ENCODE data around the gene SLC4A3. TPM values are rescaled to one million over a fixed set of nuclear protein-coding genes. Genes with fewer than 3 reads are reported as not detected.

SLC4A3 gene
- total RNA-seq, 1 donor from 2014 or later: not detected

- peaks cover 5% of the 10 kb centered on the region for H3K4me1 Mint-ChIP-seq
- intact Hi-C loops (cut with micrococcal nuclease): no loop called here
- no peaks in the 10 kb centered on the region for H3K9me3 Mint-ChIP-seq
- ATAC-seq (ENCODE audit: low read depth): no peak
- no peak overlapping the region for H3K4me3 Mint-ChIP-seq
- H3K36me3 Mint-ChIP-seq (ENCODE audit: low read depth): no peaks in the 10 kb centered on the region
- no peak for TF ChIP-seq CTCF (IDR thresholded peaks at IDR 0.05)
- no peak for DNase-seq
- ChIA-PET CTCF (no interaction called here), POLR2A (no interaction called here)
- no peak overlapping the region for H3K27ac Mint-ChIP-seq
- H3K27me3 Mint-ChIP-seq: peaks cover 18% of the 10 kb centered on the region
Observed at GRCh38 chr2:219636941-219637841, 9.8 kb downstream of the SLC4A3 start.

- no peak for DNase-seq
- peaks cover 11% of the 10 kb centered on the region for H3K4me1 Mint-ChIP-seq
- H3K27me3 Mint-ChIP-seq: peaks cover 18% of the 10 kb centered on the region
- no peaks in the 10 kb centered on the region for H3K36me3 Mint-ChIP-seq (ENCODE audit: low read depth)
- H3K4me3 Mint-ChIP-seq: no peak overlapping the region
- no peaks in the 10 kb centered on the region for H3K9me3 Mint-ChIP-seq
- intact Hi-C loops (cut with micrococcal nuclease): no loop called here
- TF ChIP-seq CTCF (IDR thresholded peaks at IDR 0.05): no peak
- ChIA-PET CTCF (interaction anchor here (0.9 kb wide), 1 partner anchor 96 kb away, joined by 3 read pairs; no protein-coding TSS in a partner anchor), POLR2A (no interaction called here)
- no peak overlapping the region for H3K27ac Mint-ChIP-seq
- no peak for ATAC-seq (ENCODE audit: low read depth)
Observed at GRCh38 chr2:219637842-219638185, 10.4 kb downstream of the SLC4A3 start.

- intact Hi-C loops (cut with micrococcal nuclease): no loop called here
- ChIA-PET POLR2A (no interaction called here), CTCF (interaction anchor here (0.9 kb wide), 1 partner anchor 97 kb away, joined by 3 read pairs; no protein-coding TSS in a partner anchor)
- H3K4me3 Mint-ChIP-seq: no peak overlapping the region
- H3K4me1 Mint-ChIP-seq: peaks cover 15% of the 10 kb centered on the region
- peaks cover 16% of the 10 kb centered on the region for H3K27me3 Mint-ChIP-seq
- DNase-seq (no peak), ATAC-seq (ENCODE audit: low read depth) (no peak)
- no peaks in the 10 kb centered on the region for H3K9me3 Mint-ChIP-seq
- TF ChIP-seq CTCF (IDR thresholded peaks at IDR 0.05): no peak
- H3K27ac Mint-ChIP-seq: no peak overlapping the region
- H3K36me3 Mint-ChIP-seq (ENCODE audit: low read depth): no peaks in the 10 kb centered on the region
Observed at GRCh38 chr2:219638217-219638947, 11.0 kb downstream of the SLC4A3 start.

GRCh38 chr2:219638948-219639755, 11.7 kb downstream of the SLC4A3 start:
- ATAC-seq (ENCODE audit: low read depth) (no peak), DNase-seq (no peak)
- H3K27me3 Mint-ChIP-seq: peaks cover 16% of the 10 kb centered on the region
- H3K4me1 Mint-ChIP-seq: peaks cover 15% of the 10 kb centered on the region
- no peaks in the 10 kb centered on the region for H3K36me3 Mint-ChIP-seq (ENCODE audit: low read depth)
- H3K27ac Mint-ChIP-seq: no peak overlapping the region
- H3K9me3 Mint-ChIP-seq: no peaks in the 10 kb centered on the region
- ChIA-PET POLR2A (no interaction called here), CTCF (interaction anchor here (0.9 kb wide), 1 partner anchor 98 kb away, joined by 3 read pairs; no protein-coding TSS in a partner anchor)
- TF ChIP-seq CTCF (IDR thresholded peaks at IDR 0.05): no peak
- intact Hi-C loops (cut with micrococcal nuclease): no loop called here
- no peak overlapping the region for H3K4me3 Mint-ChIP-seq
